Measurements from ENCODE around the gene DRD2. TPM values are rescaled to one million over a fixed set of nuclear protein-coding genes. Genes with fewer than 3 reads are reported as not detected.

Gene DRD2
- total and polyA plus RNA-seq, 9 donors = 0.02 to 1.0 (median 0.25) TPM; not detected in 2

GRCh38 chr11:113395782-113396336 is 79.3 kb downstream of the DRD2 start:
- intact Hi-C loops (cut with DNase I) = no loop called here
- no peaks in the 10 kb centered on the region for H3K4me1 ChIP-seq (ENCODE audit: insufficient read depth)
- no peaks in the 10 kb centered on the region for H3K27me3 ChIP-seq
- DNase-seq = no peak
- no peak overlapping the region for H3K27ac ChIP-seq
- no peak for TF ChIP-seq EP300 (IDR thresholded peaks at IDR 0.05)
- TF ChIP-seq POLR2A (IDR thresholded peaks at IDR 0.05) = no peak
- no peak for TF ChIP-seq CTCF (IDR thresholded peaks at IDR 0.05)
- 90 to 93% (median 90%) methylated on average over 9 of the region's 9 CpGs for WGBS, 3 donors
- H3K9me3 ChIP-seq = no peaks in the 10 kb centered on the region
- no peak overlapping the region for H3K4me3 ChIP-seq
- H3K36me3 ChIP-seq = no peaks in the 10 kb centered on the region

- Histone ChIP-seq H3K27ac (no peak overlapping the region), H3K36me3 (no peaks in the 10 kb centered on the region), H3K9me3 (no peaks in the 10 kb centered on the region), H3K4me1 (ENCODE audit: insufficient read depth) (no peaks in the 10 kb centered on the region), H3K4me3 (no peak overlapping the region), H3K27me3 (no peaks in the 10 kb centered on the region)
- intact Hi-C loops (cut with DNase I) = no loop called here
- TF ChIP-seq CTCF (IDR thresholded peaks at IDR 0.05) = no peak
- no peak for TF ChIP-seq POLR2A (IDR thresholded peaks at IDR 0.05)
- TF ChIP-seq EP300 (IDR thresholded peaks at IDR 0.05) = no peak
- WGBS, 3 donors = 93 to 95% (median 95%) methylated on average over 11 of the region's 11 CpGs
- DNase-seq = no peak
Observed at GRCh38 chr11:113394919-113395318, 80.3 kb downstream of the DRD2 start.

GRCh38 chr11:113393501-113393985 is 81.7 kb downstream of the DRD2 start:
- Histone ChIP-seq H3K4me1 (ENCODE audit: insufficient read depth) (no peaks in the 10 kb centered on the region), H3K27ac (no peak overlapping the region), H3K36me3 (no peaks in the 10 kb centered on the region), H3K4me3 (no peak overlapping the region), H3K27me3 (no peaks in the 10 kb centered on the region), H3K9me3 (no peaks in the 10 kb centered on the region)
- 63 to 80% (median 63%) methylated on average over 8 of the region's 8 CpGs for WGBS, 3 donors
- DNase-seq = no peak
- intact Hi-C loops (cut with DNase I) = no loop called here
- no peak for TF ChIP-seq POLR2A (IDR thresholded peaks at IDR 0.05)
- TF ChIP-seq EP300 (IDR thresholded peaks at IDR 0.05) = no peak
- TF ChIP-seq CTCF (IDR thresholded peaks at IDR 0.05) = no peak

- no peak for DNase-seq
- TF ChIP-seq CTCF (IDR thresholded peaks at IDR 0.05) (no peak), EP300 (IDR thresholded peaks at IDR 0.05) (no peak), POLR2A (IDR thresholded peaks at IDR 0.05) (no peak)
- Histone ChIP-seq H3K4me3 (no peak overlapping the region), H3K4me1 (ENCODE audit: insufficient read depth) (peaks cover 3% of the 10 kb centered on the region), H3K27me3 (no peaks in the 10 kb centered on the region), H3K36me3 (no peaks in the 10 kb centered on the region), H3K9me3 (no peaks in the 10 kb centered on the region), H3K27ac (no peak overlapping the region)
- intact Hi-C loops (cut with DNase I) = no loop called here
- 75 to 82% (median 82%) methylated on average over 3 of the region's 3 CpGs for whole genome bisulfite sequencing, 3 donors
Observed at GRCh38 chr11:113392236-113392921, 82.8 kb downstream of the DRD2 start.
